Activated naive CD4-positive, alpha-beta T cell treated with anti-CD3 and anti-CD28 coated beads for 36 hours (primary cell): ENCODE measurements around the gene MCOLN3. TPM values are rescaled to one million over a fixed set of nuclear protein-coding genes. Genes with fewer than 3 reads are reported as not detected.
A peak's percentile ranks its signal among the peaks of the same experiment; 100 is the strongest.

ENCODE experiments used
- CTCF ChIA-PET: fragments of 350-600 bp; sonication (Branson Sonifier 250); formaldehyde crosslinking; loops from one replicate; lab custom pipeline; 2021; ENCODE audit warnings: antibody characterized with exemption; lab: Charles Lee
- DNase-seq: peaks from one replicate; pipeline ENCODE4 v3.0.0-alpha.2; 2020
- H3K27ac Mint-ChIP-seq: one replicate; pipeline ENCODE4 v1.8.0; 2021; ENCODE audit warnings: mild to moderate bottlenecking, mixed read lengths
- H3K27me3 Mint-ChIP-seq: one replicate; pipeline ENCODE4 v1.8.0; 2021; ENCODE audit warnings: low read depth, mixed read lengths
- H3K36me3 Mint-ChIP-seq: one replicate; pipeline ENCODE4 v1.8.0; 2021; ENCODE audit warnings: low read depth, mixed read lengths
- H3K4me1 Mint-ChIP-seq: one replicate; pipeline ENCODE4 v1.8.0; 2021; ENCODE audit warnings: low read depth, mixed read lengths
- H3K4me3 Mint-ChIP-seq: one replicate; pipeline ENCODE4 v1.8.0; 2021; ENCODE audit warnings: mild to moderate bottlenecking, moderate library complexity, mixed read lengths
- H3K9me3 Mint-ChIP-seq: one replicate; pipeline ENCODE4 v1.8.0; 2021; ENCODE audit warnings: mixed read lengths
- intact Hi-C: fragments of 100-400 bp; cut with micrococcal nuclease; formaldehyde crosslinking; loops from one replicate; pipeline ENCODE4 v1.15.1; 2023
- total RNA-seq, 2 experiments: library from RNA; stranded (reverse); gene quantifications; one replicate each; pipeline ENCODE4 v1.2.3, GENCODE V29; 2021

Gene MCOLN3
- total RNA-seq, 2 experiments from 2014 or later, result 0.19 to 0.30 TPM

DNA sequence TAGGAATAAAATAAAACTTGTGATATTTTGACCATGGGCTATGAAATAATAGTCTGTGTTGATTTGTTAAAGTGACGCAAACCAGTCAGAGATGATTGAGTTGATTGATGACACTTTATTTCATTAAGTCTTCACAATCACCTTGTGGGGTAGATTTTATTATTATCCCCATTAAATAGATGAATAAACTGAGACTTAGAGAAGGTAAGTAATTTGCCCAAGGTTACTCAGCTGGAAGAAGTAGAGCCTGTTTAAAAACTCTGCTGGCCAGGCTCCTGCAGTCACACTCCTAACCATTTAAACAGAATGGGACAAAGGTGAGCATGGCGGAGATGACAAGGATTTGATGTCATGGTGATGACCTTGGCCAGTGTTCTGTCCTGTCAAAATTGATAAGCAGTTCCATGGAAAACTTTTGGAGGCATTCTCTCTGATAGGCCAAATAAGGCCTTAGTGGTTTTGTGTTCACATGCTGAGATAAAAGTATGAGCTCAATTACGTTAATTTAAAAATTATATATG lies 22.7 kb upstream of the MCOLN3 start:
- Mint-ChIP-seq H3K36me3 (no peaks in the 10 kb centered on the region), H3K9me3 (peaks cover 4% of the 10 kb centered on the region), H3K4me1 (no peaks in the 10 kb centered on the region), H3K4me3 (no peak overlapping the region), H3K27ac (no peak overlapping the region), H3K27me3 (no peaks in the 10 kb centered on the region)
- intact Hi-C loops, result no loop called here
- DNase-seq, result no peak
- CTCF ChIA-PET, result interaction anchor here (1.3 kb wide), 2 partner anchors 17 to 126 kb away, joined by 3 to 4 read pairs; no protein-coding TSS in a partner anchor

DNA sequence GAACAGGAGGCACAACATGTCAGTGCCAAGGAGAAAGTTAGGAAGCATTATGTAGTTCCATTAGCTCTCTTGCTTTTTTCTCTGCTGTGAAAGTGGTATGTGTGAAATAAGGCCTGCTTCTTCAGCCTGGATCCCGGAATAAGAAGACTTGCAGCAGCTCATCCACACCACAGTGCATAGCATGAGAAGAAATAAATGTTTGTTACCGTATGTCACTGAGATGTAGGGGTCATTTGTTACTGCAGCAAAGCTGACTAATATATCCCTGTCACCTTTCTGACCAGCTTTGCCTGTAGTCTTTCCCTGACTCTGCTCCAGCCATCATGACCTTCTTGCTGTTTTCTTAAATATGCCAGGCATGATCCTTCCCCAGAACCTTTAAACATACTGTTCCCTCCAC lies 20.5 kb upstream of the MCOLN3 start:
- Mint-ChIP-seq H3K9me3 (no peaks in the 10 kb centered on the region), H3K27me3 (no peaks in the 10 kb centered on the region), H3K4me3 (no peak overlapping the region), H3K4me1 (no peaks in the 10 kb centered on the region), H3K27ac (no peak overlapping the region), H3K36me3 (no peaks in the 10 kb centered on the region)
- intact Hi-C loops, result no loop called here
- DNase-seq, result no peak
- CTCF ChIA-PET, result interaction anchor here (0.8 kb wide), 1 partner anchor 124 kb away, joined by 3 read pairs; no protein-coding TSS in a partner anchor

DNA sequence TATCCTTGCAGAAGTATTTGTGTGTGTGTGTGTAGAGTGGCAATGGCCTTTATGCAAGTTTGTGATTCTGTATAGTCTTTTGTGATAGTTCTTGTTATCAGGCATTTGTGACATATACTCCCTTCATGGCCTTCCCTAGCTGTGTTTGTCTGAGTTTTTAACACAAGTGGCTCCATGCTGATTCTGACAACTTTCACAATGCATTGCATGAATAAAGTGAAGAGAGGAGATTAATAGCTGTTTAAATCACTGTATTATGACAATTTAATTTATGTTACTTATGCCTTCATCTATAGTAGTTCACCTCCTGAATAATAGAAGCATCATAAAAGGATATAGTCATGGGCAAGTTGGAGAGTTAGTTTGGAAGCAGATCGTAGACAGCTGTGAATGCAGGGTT lies 17.2 kb upstream of the MCOLN3 start:
- Mint-ChIP-seq H3K4me3 (no peak overlapping the region), H3K36me3 (no peaks in the 10 kb centered on the region), H3K4me1 (peaks cover 10% of the 10 kb centered on the region), H3K27me3 (no peaks in the 10 kb centered on the region), H3K9me3 (no peaks in the 10 kb centered on the region), H3K27ac (no peak overlapping the region)
- CTCF ChIA-PET, result interaction anchor here (2.4 kb wide), 1 partner anchor 121 kb away, joined by 7 read pairs; no protein-coding TSS in a partner anchor
- intact Hi-C loops, result no loop called here
- DNase-seq, result no peak

DNA sequence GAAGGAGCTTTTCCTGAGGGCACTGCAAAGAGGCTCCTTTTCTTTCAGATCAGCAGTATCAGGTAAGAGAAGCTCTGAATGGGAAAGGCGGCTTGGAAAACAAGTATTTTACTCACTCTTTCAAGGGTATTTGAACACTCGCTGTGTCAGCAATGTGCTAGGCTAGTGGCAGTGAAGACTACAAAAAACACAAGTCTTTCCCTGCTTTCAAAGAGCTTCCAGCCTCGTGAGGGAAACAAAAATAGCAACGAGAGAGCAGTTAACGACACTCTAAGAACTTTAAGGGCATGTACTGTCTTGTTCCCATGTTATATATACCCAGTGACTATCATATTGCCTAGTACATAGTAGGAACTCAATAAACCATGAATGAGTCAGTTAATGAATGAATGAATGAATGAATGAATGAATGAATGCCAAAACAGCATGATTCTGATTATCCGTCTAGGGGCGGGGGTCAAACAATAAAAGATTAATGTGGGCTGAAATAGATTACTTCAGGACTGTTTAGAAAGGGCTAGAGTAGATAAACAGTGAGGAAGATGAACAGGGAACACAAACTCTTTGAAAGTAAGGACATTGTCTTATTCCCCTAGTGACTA lies 14.2 kb upstream of the MCOLN3 start:
- Mint-ChIP-seq H3K9me3 (no peaks in the 10 kb centered on the region), H3K4me3 (peak overlapping the region; percentile 82), H3K4me1 (peaks cover 10% of the 10 kb centered on the region), H3K27ac (no peak overlapping the region), H3K36me3 (no peaks in the 10 kb centered on the region), H3K27me3 (no peaks in the 10 kb centered on the region)
- intact Hi-C loops, result loop anchor here (1.0 to 5.0 kb wide), 5 partner anchors 14 to 138 kb away; partner anchors contain the start of genes MCOLN2, MCOLN3 and SYDE2
- CTCF ChIA-PET, result interaction anchor here (0.5 to 2.1 kb wide), 5 partner anchors 9 to 237 kb away, joined by 3 to 12 read pairs (median 3); no protein-coding TSS in a partner anchor
- DNase-seq, result no peak

DNA sequence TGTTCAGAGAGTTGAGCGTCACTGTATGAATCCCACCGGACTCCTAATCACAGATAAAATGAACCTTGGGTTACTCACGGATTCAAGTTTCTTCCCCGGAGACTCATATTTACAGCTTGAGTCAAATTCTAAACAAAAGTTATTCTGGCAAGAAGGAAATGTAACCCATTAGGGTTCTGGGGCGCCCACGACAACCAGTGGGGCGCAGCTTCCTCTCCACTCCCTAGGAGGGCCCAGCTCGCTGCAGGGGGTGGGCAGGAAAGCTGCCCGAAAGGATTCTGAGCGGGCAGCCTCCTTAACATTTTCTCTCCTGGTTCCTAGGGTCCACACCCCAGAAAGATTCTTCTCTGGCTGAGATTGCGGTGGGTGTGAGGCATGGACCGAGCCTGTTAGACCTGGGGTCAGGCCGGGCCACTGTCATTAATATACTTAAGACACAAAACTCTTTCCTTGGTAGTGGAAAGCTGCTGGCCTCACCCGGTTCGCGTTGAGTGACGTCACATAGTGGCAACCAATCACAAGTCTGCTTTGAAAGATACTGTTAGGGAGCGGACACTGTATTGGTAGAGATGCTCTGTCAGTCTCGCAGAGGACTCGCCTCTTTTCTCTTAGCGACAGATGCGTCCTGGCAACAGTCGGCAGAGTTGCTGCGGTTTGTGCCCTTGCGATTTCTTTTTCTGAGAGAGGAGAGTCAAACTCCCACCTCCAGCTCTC lies 13.6 kb upstream of the MCOLN3 start:
- Mint-ChIP-seq H3K27me3 (no peaks in the 10 kb centered on the region), H3K9me3 (no peaks in the 10 kb centered on the region), H3K4me1 (peaks cover 10% of the 10 kb centered on the region), H3K36me3 (no peaks in the 10 kb centered on the region), H3K4me3 (peak overlapping the region; percentile 82), H3K27ac (peak overlapping the region; percentile 60)
- DNase-seq, result peak; percentile 93
- CTCF ChIA-PET, result interaction anchor here (0.6 to 2.1 kb wide), 5 partner anchors 9 to 237 kb away, joined by 3 to 12 read pairs (median 3); no protein-coding TSS in a partner anchor
- intact Hi-C loops, result loop anchor here (1.0 to 5.0 kb wide), 5 partner anchors 14 to 139 kb away; partner anchors contain the start of genes MCOLN2, MCOLN3 and SYDE2

DNA sequence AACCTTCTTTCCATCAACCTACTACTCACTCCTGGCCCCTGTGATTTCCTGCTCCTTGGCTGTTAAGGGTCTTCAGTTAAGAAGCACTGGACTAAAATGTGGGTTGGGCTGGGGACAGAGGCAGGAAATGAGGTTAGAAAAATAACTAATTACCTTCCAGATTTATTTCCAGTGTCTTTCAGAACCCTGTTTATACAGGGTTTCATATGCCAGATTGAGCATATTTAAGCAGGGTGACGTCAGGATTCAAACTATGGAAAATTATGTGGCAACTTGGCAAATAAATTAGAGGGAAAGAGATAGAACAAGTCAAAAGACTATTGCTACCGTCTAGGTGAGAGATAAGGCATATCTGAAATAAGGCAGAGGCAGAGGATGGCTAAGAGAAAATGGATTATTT lies 11.7 kb upstream of the MCOLN3 start:
- CTCF ChIA-PET, result no interaction called here
- DNase-seq, result no peak
- H3K4me3 Mint-ChIP-seq, result no peak overlapping the region
- H3K4me1 Mint-ChIP-seq, result peaks cover 10% of the 10 kb centered on the region
- H3K27me3 Mint-ChIP-seq, result no peaks in the 10 kb centered on the region
- H3K27ac Mint-ChIP-seq, result no peak overlapping the region
- no peaks in the 10 kb centered on the region for H3K36me3 Mint-ChIP-seq
- intact Hi-C loops, result loop anchor here (5.0 kb wide), 1 partner anchor 63 kb away; the partner anchor contains the start of gene MCOLN2
- no peaks in the 10 kb centered on the region for H3K9me3 Mint-ChIP-seq

DNA sequence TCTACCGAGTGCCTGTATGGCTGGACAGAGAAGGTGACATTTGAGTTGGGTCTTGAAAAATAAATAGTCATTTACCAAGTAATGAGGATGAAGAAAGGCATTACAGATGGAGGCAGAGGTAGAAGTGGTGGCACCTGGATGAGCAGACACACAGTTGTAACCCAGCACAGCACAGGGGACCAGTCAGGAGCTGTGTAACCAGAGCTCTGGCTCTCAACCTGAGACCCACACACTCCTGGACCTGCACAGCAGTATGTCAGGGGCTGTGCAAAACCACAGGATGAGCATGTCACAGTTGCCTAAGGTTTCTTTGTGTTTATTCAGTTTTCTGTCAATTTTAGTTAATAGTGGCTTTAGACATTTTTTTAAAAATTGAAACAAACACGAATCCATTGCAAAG lies 11.3 kb upstream of the MCOLN3 start:
- Mint-ChIP-seq H3K4me3 (no peak overlapping the region), H3K27ac (no peak overlapping the region), H3K27me3 (no peaks in the 10 kb centered on the region), H3K4me1 (peaks cover 10% of the 10 kb centered on the region), H3K36me3 (no peaks in the 10 kb centered on the region), H3K9me3 (no peaks in the 10 kb centered on the region)
- no peak for DNase-seq
- CTCF ChIA-PET, result interaction anchor here (1.8 kb wide), 1 partner anchor 115 kb away, joined by 7 read pairs; no protein-coding TSS in a partner anchor
- intact Hi-C loops, result no loop called here

DNA sequence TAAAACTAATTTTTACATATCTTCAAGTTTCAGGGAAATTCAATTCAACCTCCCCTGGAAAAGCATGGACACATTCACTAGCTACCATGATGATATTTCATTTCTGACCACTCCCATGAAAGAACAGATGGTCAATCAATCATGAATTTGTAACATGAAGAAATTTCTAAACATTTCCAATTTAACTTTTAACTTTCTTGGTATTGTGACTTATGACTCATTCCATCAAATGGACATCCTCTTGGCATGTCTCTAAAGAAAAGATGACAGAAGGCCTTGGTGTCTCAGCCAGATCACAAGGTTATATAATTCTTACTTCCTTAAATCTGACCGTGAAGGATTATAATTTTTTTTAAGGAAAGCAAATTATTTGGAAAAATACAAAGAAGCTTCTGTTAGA lies 10.5 kb upstream of the MCOLN3 start:
- Mint-ChIP-seq H3K9me3 (no peaks in the 10 kb centered on the region), H3K36me3 (no peaks in the 10 kb centered on the region), H3K4me3 (no peak overlapping the region), H3K27ac (no peak overlapping the region), H3K4me1 (peaks cover 10% of the 10 kb centered on the region), H3K27me3 (no peaks in the 10 kb centered on the region)
- DNase-seq, result no peak
- CTCF ChIA-PET, result interaction anchor here (1.8 kb wide), 1 partner anchor 114 kb away, joined by 7 read pairs; no protein-coding TSS in a partner anchor
- intact Hi-C loops, result no loop called here

DNA sequence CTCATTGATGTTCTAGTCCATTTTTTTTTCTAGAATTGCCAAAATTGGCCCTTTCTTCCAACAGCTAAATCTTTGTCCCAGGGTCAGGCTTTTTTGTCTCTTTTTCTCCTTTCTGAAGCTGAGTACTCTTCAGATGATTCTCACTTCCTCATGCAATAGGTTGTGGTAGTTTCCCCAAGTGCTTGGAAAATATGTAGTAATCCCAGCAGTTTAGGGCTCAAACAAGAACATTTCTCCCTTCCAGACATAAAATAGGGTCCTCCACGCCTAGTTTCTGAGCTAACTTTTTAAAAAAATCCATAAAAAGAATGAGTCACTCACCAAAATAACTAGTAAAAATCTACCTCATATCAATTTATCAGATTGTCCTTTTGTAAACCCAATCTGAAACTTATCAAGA lies 10.0 kb upstream of the MCOLN3 start:
- intact Hi-C loops, result no loop called here
- H3K4me1 Mint-ChIP-seq, result peaks cover 10% of the 10 kb centered on the region
- no peaks in the 10 kb centered on the region for H3K9me3 Mint-ChIP-seq
- no peak overlapping the region for H3K27ac Mint-ChIP-seq
- CTCF ChIA-PET, result interaction anchor here (1.8 kb wide), 1 partner anchor 113 kb away, joined by 7 read pairs; no protein-coding TSS in a partner anchor
- no peak for DNase-seq
- no peaks in the 10 kb centered on the region for H3K36me3 Mint-ChIP-seq
- no peaks in the 10 kb centered on the region for H3K27me3 Mint-ChIP-seq
- no peak overlapping the region for H3K4me3 Mint-ChIP-seq

DNA sequence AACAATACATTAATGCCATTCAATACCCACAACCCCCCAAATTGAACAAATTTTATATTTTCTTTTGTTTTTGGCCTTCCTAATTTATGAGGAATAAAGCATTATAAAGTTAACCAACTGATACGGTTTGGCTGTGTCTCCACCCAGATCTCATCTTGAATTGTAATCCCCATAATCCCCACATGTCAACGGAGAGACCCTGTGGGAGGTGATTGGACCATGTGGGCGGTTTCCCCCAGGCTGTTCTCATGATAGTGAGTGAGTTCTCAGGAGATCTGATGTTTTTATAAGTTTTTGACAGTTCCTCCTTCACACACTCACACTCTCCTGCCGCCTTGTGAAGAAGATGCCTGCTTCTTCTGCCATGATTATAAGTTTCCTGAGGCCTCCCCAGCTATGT lies 6.4 kb upstream of the MCOLN3 start:
- Mint-ChIP-seq H3K36me3 (no peaks in the 10 kb centered on the region), H3K4me3 (no peak overlapping the region), H3K27me3 (peaks cover 3% of the 10 kb centered on the region), H3K9me3 (no peaks in the 10 kb centered on the region), H3K27ac (no peak overlapping the region), H3K4me1 (peaks cover 11% of the 10 kb centered on the region)
- DNase-seq, result no peak
- intact Hi-C loops, result no loop called here
- CTCF ChIA-PET, result no interaction called here

DNA sequence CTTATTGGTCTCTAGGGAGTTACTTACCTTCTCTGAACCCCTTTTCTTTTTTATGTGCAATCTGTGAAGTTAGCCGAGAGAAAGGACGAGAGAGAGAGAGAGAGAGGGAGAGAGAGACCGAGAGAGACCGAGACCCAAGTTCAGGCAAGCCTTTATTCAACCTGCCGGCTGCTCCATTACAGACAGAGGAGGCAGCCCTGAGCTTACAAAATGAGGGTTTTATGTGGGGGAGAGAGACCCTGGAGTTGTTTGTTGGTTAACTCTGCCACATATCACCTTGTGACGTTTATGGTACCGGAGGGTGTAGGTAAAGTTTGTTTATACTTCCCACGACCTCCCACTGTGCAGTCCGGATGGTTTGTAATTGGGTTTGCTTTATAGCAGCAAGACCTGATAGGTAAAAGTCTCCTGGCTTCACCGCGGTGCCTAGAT lies 1.5 kb upstream of the MCOLN3 start:
- Mint-ChIP-seq H3K4me1 (peaks cover 18% of the 10 kb centered on the region), H3K36me3 (no peaks in the 10 kb centered on the region), H3K27me3 (peaks cover 33% of the 10 kb centered on the region), H3K27ac (no peak overlapping the region), H3K4me3 (peak overlapping the region; percentile 36), H3K9me3 (no peaks in the 10 kb centered on the region)
- DNase-seq, result no peak
- CTCF ChIA-PET, result no interaction called here
- intact Hi-C loops, result loop anchor here (2.0 to 5.0 kb wide), 2 partner anchors 43 to 51 kb away; no protein-coding TSS in a partner anchor
